Fibroblast of lung (primary cell): ENCODE results near the gene KAT7.

ENCODE experiments used
- CTCF ChIP-seq, 2 donors: IDR thresholded peaks in 1 of 2; conservative IDR thresholded peaks in 1 of 2; 1 replicate in 1 of 2; 2 replicates in 1 of 2; pipeline ENCODE4 v1.5.1; 2011 to 2012; ENCODE audit warnings: low read length in 2 of 2, control low read depth in 1 of 2, inconsistent platforms in 1 of 2, low read depth in 1 of 2, mild to moderate bottlenecking in 1 of 2
- EZH2 ChIP-seq: IDR thresholded peaks from 2 replicates; pipeline ENCODE4 v1.5.1; 2012; ENCODE audit warnings: low read length, control low read depth, mild to moderate bottlenecking; ENCODE audit errors: missing control alignments

GRCh38 chr17:49859991-49860953, 71.8 kb downstream of the KAT7 start:
- TF ChIP-seq CTCF (conservative IDR thresholded peaks at IDR 0.05 in 1 of 2, IDR thresholded peaks at IDR 0.05 in 1 of 2; ENCODE audit: low read depth in 1 of 2, low read length in 2 of 2) (no peak), EZH2 (no peak)
